ENCODE measurements around the gene ABHD16B.

DNA sequence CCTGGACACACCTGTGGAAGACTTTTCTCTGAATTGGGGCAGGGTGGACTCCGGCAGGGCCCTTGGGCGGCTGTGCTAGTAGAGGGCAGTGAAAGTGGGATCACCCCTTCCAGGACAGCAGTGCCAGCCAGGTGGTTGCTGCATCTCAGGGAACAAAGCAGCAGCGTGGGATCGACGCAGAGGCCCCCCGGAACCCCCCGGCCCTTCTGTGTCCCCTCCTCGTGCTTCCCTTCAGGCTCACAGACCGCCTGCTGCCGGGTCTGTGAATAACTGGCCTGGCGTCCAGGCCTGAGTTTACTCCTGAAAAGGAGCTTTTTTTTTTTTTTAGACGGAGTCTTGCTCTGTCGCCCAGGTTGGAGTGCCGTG, 24.7 kb downstream of the ABHD16B start:
- TF ChIP-seq BCL3 (IDR thresholded peaks at IDR 0.05): no peak
- no peak for TF ChIP-seq POLR2A (IDR thresholded peaks at IDR 0.05; ENCODE audit: low read length)
- TF ChIP-seq CTCF (IDR thresholded peaks at IDR 0.05): no peak
- TF ChIP-seq CHD2 (IDR thresholded peaks at IDR 0.05; ENCODE audit: low read length, partially characterized antibody): no peak
- no peak for TF ChIP-seq EHMT2 (IDR thresholded peaks at IDR 0.05; ENCODE audit: low read depth)
- TF ChIP-seq, protein P1, sequence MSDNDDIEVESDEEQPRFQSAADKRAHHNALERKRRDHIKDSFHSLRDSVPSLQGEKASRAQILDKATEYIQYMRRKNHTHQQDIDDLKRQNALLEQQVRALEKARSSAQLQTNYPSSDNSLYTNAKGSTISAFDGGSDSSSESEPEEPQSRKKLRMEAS (IDR thresholded peaks at IDR 0.05): no peak
- TF ChIP-seq NR3C1 (IDR thresholded peaks at IDR 0.05): no peak
- TF ChIP-seq ELK1 (IDR thresholded peaks at IDR 0.05; ENCODE audit: low read depth, low read length): no peak
- TF ChIP-seq, protein P2, sequence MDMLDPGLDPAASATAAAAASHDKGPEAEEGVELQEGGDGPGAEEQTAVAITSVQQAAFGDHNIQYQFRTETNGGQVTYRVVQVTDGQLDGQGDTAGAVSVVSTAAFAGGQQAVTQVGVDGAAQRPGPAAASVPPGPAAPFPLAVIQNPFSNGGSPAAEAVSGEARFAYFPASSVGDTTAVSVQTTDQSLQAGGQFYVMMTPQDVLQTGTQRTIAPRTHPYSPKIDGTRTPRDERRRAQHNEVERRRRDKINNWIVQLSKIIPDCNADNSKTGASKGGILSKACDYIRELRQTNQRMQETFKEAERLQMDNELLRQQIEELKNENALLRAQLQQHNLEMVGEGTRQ (IDR thresholded peaks at IDR 0.05): no peak
- no peak for TF ChIP-seq POLR2AphosphoS2 (conservative IDR thresholded peaks at IDR 0.05; ENCODE audit: low read length)

All from A549 (cell line).